Activated T-cell treated with anti-CD3 and anti-CD28 coated beads, Interleukin-2, amount 50 U/mL, for 24 hours (primary cell): ENCODE measurements around the gene COMMD2.

Experiments used
- DNase-seq: peaks from one replicate; pipeline ENCODE4 v3.0.0-alpha.2; 2020
- H3K27ac Mint-ChIP-seq: 2 replicates; pipeline ENCODE4 v1.8.0; 2020; ENCODE audit warnings: mild to moderate bottlenecking, mixed read lengths
- H3K27me3 Mint-ChIP-seq: 2 replicates; pipeline ENCODE4 v1.8.0; 2020; ENCODE audit warnings: mixed read lengths
- H3K36me3 Mint-ChIP-seq: 2 replicates; pipeline ENCODE4 v1.8.0; 2020; ENCODE audit warnings: low read depth, mixed read lengths
- H3K4me1 Mint-ChIP-seq: 2 replicates; pipeline ENCODE4 v1.8.0; 2020; ENCODE audit warnings: low read depth, mixed read lengths
- H3K4me3 Mint-ChIP-seq: 2 replicates; pipeline ENCODE4 v1.8.0; 2020; ENCODE audit warnings: mild to moderate bottlenecking, moderate library complexity, mixed read lengths
- H3K9me3 Mint-ChIP-seq: 2 replicates; pipeline ENCODE4 v1.8.0; 2020; ENCODE audit warnings: mixed read lengths

The COMMD2 gene

DNA sequence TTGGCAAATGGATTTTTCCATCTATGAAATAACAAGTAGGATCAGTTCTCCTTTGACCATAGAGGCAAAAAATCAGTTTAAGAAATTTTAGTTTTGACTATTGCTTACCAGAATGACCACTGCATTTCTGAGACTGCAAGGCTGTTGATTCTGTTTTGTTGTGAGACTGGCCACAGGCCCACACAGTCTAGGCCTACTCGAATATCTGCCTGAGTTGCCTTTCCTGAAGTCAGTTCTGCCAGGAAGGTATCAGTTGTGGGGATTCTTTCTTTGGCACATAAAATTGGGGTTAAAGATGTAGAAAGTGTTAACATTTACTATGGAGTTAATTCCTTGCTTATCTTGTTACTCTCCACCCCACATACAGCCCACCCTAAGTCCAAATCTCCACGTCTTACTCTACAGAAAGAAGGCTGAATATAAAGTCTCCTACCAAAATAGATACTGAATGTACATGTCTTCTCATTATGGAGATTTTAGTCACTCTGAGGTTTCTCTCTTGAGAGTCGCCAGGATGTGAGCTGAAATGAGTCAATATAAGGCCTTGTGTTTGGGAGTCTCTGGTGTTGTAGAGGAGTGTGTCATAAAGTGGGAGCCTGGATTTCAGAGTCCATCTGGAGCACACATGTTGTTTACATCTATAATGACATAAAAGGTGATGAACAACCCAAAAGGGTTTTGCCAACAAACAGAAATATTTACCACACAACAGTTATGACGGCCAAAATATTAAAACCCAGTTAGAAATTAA, 49.4 kb downstream of the COMMD2 start:
- Mint-ChIP-seq H3K4me1 (peaks cover 27% of the 10 kb centered on the region), H3K4me3 (no peak overlapping the region), H3K9me3 (peaks cover 12% of the 10 kb centered on the region), H3K27ac (peak overlapping the region; percentile 86), H3K36me3 (no peaks in the 10 kb centered on the region), H3K27me3 (no peaks in the 10 kb centered on the region)
- DNase-seq, result no peak

DNA sequence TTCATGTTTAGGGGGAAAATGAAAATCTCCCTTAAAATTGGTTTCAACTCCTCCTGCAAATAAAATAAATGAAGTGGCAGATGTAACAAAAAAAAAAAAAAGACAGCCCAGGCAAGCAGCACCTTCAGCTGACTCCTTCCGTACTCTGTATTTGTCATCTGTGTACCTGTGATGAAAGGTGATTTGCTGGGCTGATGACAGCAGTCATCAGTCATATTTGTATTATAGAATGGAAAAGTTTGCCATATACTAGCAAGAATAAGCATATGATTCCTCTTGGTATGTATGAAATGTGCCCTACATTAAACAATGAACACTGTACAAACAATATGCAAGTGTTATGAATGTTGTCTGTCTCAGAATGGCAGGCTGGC, 50.3 kb downstream of the COMMD2 start:
- Mint-ChIP-seq H3K27me3 (no peaks in the 10 kb centered on the region), H3K4me3 (peak overlapping the region; percentile 67), H3K9me3 (peaks cover 18% of the 10 kb centered on the region), H3K4me1 (peaks cover 27% of the 10 kb centered on the region), H3K27ac (peak overlapping the region; percentile 75), H3K36me3 (no peaks in the 10 kb centered on the region)
- no peak for DNase-seq

DNA sequence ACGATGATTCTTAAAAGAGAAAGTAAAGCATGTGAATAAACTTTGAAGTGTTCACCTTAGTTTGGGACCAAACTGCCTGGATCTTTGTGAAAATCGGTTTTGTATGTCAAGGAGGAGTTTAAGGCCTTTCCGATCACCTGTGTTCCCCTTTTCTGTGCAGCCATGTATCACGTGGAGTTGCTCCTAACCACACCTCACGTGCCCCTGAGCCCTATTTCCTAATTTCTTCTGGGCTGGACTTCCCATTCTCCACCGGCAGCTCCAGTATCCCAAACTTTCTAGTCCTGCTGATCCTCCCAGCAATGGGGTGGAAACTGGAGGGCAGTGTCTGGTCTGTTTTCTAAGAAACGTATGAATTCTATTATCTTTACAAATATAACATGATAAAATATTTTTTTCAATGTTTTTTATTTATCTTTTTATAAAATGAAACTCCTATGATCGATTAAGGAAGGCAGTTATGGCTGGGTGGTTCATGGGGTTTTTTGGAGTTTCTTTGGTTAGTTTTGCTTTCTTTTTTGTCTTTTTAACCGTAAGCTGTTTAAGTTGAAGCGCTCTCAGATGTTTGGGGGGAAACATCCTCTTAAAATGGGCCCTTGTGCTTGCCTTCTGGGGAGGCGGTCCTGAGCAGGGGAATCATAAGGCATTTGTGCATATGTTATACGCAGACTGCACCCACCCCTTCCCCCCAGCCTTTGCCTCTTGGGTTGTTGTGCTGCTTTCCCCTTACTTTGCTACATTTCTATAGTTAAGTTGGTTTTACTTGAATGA, 50.9 kb downstream of the COMMD2 start:
- Mint-ChIP-seq H3K27me3 (no peaks in the 10 kb centered on the region), H3K36me3 (no peaks in the 10 kb centered on the region), H3K27ac (peak overlapping the region; percentile 75), H3K4me1 (peaks cover 27% of the 10 kb centered on the region), H3K9me3 (peaks cover 18% of the 10 kb centered on the region), H3K4me3 (peak overlapping the region; percentile 67)
- DNase-seq, result peak; percentile 42
